Progenitor cell of endocrine pancreas (in vitro differentiated cells): Measurements from ENCODE around the gene PFKFB2. TPM values are rescaled to one million over a fixed set of nuclear protein-coding genes. Genes with fewer than 3 reads are reported as not detected.
"Not testable (repeated sequence)": the region's sequence is repeated elsewhere in the genome, so short reads cannot be mapped to it uniquely, and the experiment has no call there.

Source experiments
- DNase-seq: peaks from one replicate; pipeline ENCODE4 v3.0.0; 2021; ENCODE audit warnings: low spot score; ENCODE audit not compliant: unreplicated experiment
- H3K27ac Mint-ChIP-seq: 2 replicates; pipeline ENCODE4 v1.8.0; 2021; ENCODE audit warnings: mild to moderate bottlenecking, moderate library complexity, mixed read lengths
- H3K27me3 Mint-ChIP-seq: 2 replicates; pipeline ENCODE4 v1.8.0; 2021; ENCODE audit warnings: mixed read lengths
- H3K36me3 Mint-ChIP-seq: 2 replicates; pipeline ENCODE4 v1.8.0; 2022; ENCODE audit warnings: mixed read lengths; ENCODE audit not compliant: insufficient read depth
- H3K4me1 Mint-ChIP-seq: 2 replicates; pipeline ENCODE4 v1.8.0; 2021; ENCODE audit warnings: low read depth, mixed read lengths
- H3K4me3 Mint-ChIP-seq: 2 replicates; pipeline ENCODE4 v1.8.0; 2021; ENCODE audit warnings: low read depth, mild to moderate bottlenecking, moderate library complexity, mixed read lengths
- H3K9me3 Mint-ChIP-seq: 2 replicates; pipeline ENCODE4 v1.8.0; 2021; ENCODE audit warnings: low read depth, mixed read lengths
- total RNA-seq: library from RNA; stranded (reverse); gene quantifications from 2 replicates; pipeline ENCODE4 v1.2.1, GENCODE V29; 2021
- TF ChIP-seq, protein P1 (sequence below): fragments of 200-600 bp; sonication (generic); IDR thresholded peaks from one replicate; pipeline ENCODE4 v1.5.0; 2021; ENCODE audit warnings: antibody characterized with exemption, mild to moderate bottlenecking; ENCODE audit not compliant: unreplicated experiment

PFKFB2 gene
- total RNA-seq, 1 donor from 2014 or later: 9.6 TPM

DNA sequence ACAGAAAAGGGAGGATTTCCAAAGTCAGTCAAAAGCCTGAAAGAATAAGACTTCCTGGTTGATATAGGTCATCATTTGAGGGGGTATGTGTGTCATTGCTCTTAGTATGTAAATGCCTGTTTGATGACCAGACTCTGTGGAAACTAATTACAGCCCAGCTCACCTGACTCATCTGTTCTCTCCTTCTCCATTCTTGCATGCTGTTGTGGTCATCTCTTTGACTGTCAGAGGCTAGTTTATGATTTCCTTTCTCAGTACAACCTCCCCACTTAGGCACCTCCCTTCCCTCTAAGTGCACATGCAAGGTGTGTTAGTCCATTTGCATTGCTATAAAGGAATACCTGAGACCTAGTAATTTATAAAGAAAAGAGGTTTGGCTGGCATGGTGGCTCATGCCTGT, 18.1 kb upstream of the PFKFB2 start:
- no peak for DNase-seq
- TF ChIP-seq, protein P1, sequence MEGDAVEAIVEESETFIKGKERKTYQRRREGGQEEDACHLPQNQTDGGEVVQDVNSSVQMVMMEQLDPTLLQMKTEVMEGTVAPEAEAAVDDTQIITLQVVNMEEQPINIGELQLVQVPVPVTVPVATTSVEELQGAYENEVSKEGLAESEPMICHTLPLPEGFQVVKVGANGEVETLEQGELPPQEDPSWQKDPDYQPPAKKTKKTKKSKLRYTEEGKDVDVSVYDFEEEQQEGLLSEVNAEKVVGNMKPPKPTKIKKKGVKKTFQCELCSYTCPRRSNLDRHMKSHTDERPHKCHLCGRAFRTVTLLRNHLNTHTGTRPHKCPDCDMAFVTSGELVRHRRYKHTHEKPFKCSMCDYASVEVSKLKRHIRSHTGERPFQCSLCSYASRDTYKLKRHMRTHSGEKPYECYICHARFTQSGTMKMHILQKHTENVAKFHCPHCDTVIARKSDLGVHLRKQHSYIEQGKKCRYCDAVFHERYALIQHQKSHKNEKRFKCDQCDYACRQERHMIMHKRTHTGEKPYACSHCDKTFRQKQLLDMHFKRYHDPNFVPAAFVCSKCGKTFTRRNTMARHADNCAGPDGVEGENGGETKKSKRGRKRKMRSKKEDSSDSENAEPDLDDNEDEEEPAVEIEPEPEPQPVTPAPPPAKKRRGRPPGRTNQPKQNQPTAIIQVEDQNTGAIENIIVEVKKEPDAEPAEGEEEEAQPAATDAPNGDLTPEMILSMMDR: no peak
- H3K27ac Mint-ChIP-seq: no peak overlapping the region
- H3K9me3 Mint-ChIP-seq: no peaks in the 10 kb centered on the region
- no peaks in the 10 kb centered on the region for H3K27me3 Mint-ChIP-seq
- no peaks in the 10 kb centered on the region for H3K36me3 Mint-ChIP-seq
- H3K4me1 Mint-ChIP-seq: peaks cover 37% of the 10 kb centered on the region
- H3K4me3 Mint-ChIP-seq: no peak overlapping the region

DNA sequence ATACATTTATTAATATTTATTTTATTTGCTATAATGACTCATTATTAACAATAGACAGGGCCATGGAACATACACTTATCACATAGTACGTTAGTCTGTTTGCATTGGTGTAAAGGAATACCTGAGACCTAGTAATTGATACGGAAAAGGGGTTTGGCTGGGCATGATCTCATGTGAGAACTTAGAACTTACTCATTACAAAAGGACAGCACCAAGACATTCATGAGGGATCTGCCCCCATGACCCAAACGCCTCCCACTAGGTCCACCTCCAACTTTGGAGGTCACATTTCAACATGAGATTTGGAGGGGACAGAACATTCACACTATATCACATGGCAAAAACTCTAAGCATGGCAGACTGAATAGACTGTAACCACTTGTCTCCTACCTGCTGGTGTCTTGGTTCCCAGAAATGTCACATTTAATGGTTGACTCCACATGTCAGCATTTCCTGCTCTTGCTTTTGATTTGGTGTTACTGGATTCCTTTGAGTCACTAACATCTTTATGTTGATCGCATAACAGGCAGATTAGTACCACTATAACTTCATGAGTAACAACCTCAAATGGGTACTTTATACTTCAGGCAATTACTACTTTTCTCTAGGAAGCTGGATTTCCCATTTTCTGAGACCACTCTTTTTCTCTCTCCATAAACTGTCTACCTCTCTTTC, 17.1 kb upstream of the PFKFB2 start:
- Mint-ChIP-seq H3K9me3 (no peaks in the 10 kb centered on the region), H3K4me1 (peaks cover 31% of the 10 kb centered on the region), H3K27ac (no peak overlapping the region), H3K4me3 (no peak overlapping the region), H3K36me3 (no peaks in the 10 kb centered on the region), H3K27me3 (no peaks in the 10 kb centered on the region)
- no peak for DNase-seq
- TF ChIP-seq, protein P1: no peak

DNA sequence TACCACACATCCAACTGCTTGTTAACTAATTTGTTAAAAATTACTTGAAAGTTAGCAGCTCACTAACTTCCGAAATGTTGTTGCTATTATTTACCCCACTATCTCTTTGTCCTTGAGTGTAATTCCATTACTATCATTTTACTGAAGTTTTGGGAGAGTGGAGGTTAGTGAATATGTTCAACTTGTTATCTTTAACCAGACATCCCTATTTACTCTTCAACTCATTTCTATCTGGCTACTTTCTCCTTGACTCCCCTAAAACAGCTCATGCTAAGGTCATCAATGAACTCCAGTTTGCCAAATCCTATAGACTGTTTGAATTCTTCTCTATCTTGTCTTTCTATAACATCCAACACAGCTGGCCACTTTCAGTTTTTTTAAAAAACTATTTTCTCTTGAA, 16.2 kb upstream of the PFKFB2 start:
- TF ChIP-seq, protein P1: no peak
- H3K4me1 Mint-ChIP-seq: peaks cover 24% of the 10 kb centered on the region
- no peak overlapping the region for H3K4me3 Mint-ChIP-seq
- no peaks in the 10 kb centered on the region for H3K36me3 Mint-ChIP-seq
- H3K27ac Mint-ChIP-seq: no peak overlapping the region
- H3K9me3 Mint-ChIP-seq: no peaks in the 10 kb centered on the region
- DNase-seq: no peak
- H3K27me3 Mint-ChIP-seq: no peaks in the 10 kb centered on the region

DNA sequence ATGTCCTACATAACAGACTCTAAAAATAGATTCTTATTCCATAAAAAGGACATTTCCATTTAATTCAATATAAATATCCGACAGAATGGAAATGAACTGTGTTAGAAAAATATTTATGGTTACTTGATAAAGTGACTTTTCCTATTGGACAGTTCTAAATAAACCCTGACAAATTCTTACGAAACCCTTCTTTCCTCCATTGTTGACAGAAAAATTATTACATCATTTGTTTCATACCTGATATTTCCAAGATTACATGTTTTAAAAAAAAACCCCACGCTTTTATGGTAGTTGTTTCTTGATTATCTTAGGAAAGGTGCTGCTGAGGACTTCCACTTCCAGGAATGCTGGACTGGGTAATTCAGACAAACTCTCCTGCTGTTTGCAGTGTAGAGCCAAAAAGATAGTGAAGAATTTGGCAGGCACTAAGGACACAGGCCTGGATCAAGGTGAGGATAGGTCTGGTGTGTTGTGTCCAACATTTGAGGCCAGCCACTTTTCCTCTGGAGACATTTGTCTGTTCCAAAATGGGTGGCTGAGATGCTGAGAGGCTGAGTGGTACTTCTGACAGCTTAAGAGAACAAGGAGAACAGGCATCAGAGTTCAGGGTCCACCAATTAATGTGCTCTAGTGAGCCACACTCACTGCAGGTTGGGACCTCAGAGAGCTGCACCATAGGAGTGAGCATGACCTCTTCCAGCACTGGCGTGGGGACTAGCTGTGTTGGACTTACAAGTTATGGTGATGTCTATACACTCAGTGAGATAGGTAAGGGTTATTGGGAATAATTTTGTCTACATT, 13.5 kb upstream of the PFKFB2 start:
- Mint-ChIP-seq H3K27ac (peak overlapping the region; percentile 45), H3K27me3 (no peaks in the 10 kb centered on the region), H3K9me3 (peaks cover 5% of the 10 kb centered on the region), H3K36me3 (peaks cover 3% of the 10 kb centered on the region), H3K4me1 (peaks cover 7% of the 10 kb centered on the region), H3K4me3 (no peak overlapping the region)
- TF ChIP-seq, protein P1: no peak
- no peak for DNase-seq

DNA sequence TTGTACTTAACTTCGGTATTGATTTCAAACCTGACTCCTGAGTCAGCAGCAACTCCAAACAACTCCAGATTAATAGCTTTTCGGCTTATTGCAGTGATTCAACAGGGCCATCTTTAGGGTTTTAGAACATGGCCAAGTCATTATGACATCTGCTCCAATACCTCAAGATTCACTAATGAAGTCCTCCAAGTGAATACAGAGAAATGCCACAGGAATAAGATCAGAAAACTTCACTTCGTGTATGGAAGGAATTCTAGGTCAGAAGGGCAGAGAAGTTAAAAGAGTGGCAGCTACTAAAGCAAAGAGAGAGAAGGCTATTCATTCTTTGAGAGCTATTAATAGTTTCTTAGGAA, 12.9 kb upstream of the PFKFB2 start:
- peaks cover 5% of the 10 kb centered on the region for H3K9me3 Mint-ChIP-seq
- H3K4me1 Mint-ChIP-seq: peaks cover 7% of the 10 kb centered on the region
- H3K27ac Mint-ChIP-seq: peak overlapping the region; percentile 45
- no peaks in the 10 kb centered on the region for H3K27me3 Mint-ChIP-seq
- no peak for DNase-seq
- no peak overlapping the region for H3K4me3 Mint-ChIP-seq
- peaks cover 4% of the 10 kb centered on the region for H3K36me3 Mint-ChIP-seq
- TF ChIP-seq, protein P1: no peak

DNA sequence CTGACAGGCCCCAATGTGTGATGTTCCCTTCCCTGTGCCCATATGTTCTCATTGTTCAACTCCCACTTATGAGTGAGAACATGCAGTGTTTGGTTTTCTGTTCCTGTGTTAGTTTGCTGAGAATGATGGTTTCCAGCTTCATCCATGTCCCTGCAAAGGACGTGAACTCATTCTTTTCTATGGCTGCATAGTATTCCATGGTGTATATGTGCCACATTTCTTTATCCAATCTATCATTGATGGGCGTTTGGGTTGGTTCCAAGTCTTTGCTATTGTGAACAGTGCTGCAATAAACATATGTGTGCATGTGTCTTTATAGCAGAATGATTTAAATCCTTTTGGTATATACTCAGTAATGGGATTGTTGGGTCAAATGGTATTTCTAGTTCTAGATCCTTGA, 11.7 kb upstream of the PFKFB2 start:
- not testable (repeated sequence) for H3K36me3 Mint-ChIP-seq, H3K27ac Mint-ChIP-seq, H3K9me3 Mint-ChIP-seq, DNase-seq, H3K4me3 Mint-ChIP-seq, H3K27me3 Mint-ChIP-seq
- H3K4me1 Mint-ChIP-seq: peaks cover 15% of the 10 kb centered on the region
